K562 (cell line): ENCODE results near the gene CSTB. TPM values are rescaled to one million over a fixed set of nuclear protein-coding genes. Genes with fewer than 3 reads are reported as not detected.

Source experiments
- DPF2 ChIP-seq: fragments of 450-650 bp; IDR thresholded peaks from 2 replicates; pipeline ENCODE4 v1.6.1; 2016
- E2F3 ChIP-seq: fragments of 250-450 bp; sonication (Bioruptor Pico); IDR thresholded peaks from 2 replicates; pipeline ENCODE4 v1.4.0; 2020; ENCODE audit warnings: mild to moderate bottlenecking
- EP300 ChIP-seq: IDR thresholded peaks from 2 replicates; pipeline ENCODE4 v1.6.1; 2012; ENCODE audit warnings: low read length, improper control_type of control experiment
- ETV5 ChIP-seq: sonication (generic); formaldehyde crosslinking; IDR thresholded peaks from 2 replicates; pipeline ENCODE4 v1.4.0; 2020; ENCODE audit warnings: low read depth, mild to moderate bottlenecking, missing genetic modification reagents
- HDAC3 ChIP-seq: fragments of 450-650 bp; IDR thresholded peaks from 2 replicates; pipeline ENCODE4 v1.6.1; 2018; ENCODE audit warnings: borderline replicate concordance, mild to moderate bottlenecking, moderate library complexity; ENCODE audit not compliant: partially characterized antibody
- JUNB ChIP-seq: fragments of 450-650 bp; formaldehyde crosslinking; conservative IDR thresholded peaks from 2 replicates; pipeline ENCODE4 v1.4.0; 2020; ENCODE audit warnings: mild to moderate bottlenecking
- MIER1 ChIP-seq: fragments of 450-650 bp; IDR thresholded peaks from 2 replicates; pipeline ENCODE4 v1.6.1; 2016; ENCODE audit warnings: antibody characterized with exemption, mild to moderate bottlenecking, low read depth
- RBM17 ChIP-seq: fragments of 200-400 bp; formaldehyde crosslinking; IDR thresholded peaks from 2 replicates; pipeline ENCODE4 v1.6.1; 2017; ENCODE audit warnings: low read depth, mild to moderate bottlenecking, low read length, borderline replicate concordance
- RUNX1 ChIP-seq: sonication (generic); IDR thresholded peaks from 2 replicates; pipeline ENCODE4 v1.6.1; 2016; ENCODE audit warnings: antibody characterized with exemption, low read depth
- SUPT5H ChIP-seq: fragments of 450-650 bp; IDR thresholded peaks from 2 replicates; pipeline ENCODE4 v1.6.1; 2016
- TAF1 ChIP-seq: IDR thresholded peaks from 2 replicates; pipeline ENCODE4 v1.6.1; 2011; ENCODE audit warnings: mild to moderate bottlenecking, low read length, moderate library complexity; ENCODE audit not compliant: insufficient read depth, control insufficient read depth, severe bottlenecking; ENCODE audit errors: extremely low read depth
- ZNF124 ChIP-seq: sonication (generic); formaldehyde crosslinking; IDR thresholded peaks from 2 replicates; pipeline ENCODE4 v1.8.1; 2022; ENCODE audit warnings: missing genetic modification reagents
- polyA plus RNA-seq, 8 experiments: library from polyadenylated mRNA; depleted of rRNA in 4 of 8; stranded (reverse) in 5 of 8; unstranded in 3 of 8; fragments of >200 nt; fragmentation: Nextera tagmentation in 2 of 8; fragmentation: Illumina TruSeq in 1 of 8; extraction: Ambion mirVana in 2 of 8; extraction: Trizol in 1 of 8; gene quantifications; 2 replicates each; pipeline versions ENCODE4 v1.2.1 to v1.2.3, GENCODE V29; 2011 to 2014; ENCODE audit warnings: inconsistent platforms in 1 of 8, missing spikeins in 1 of 8
- total RNA-seq, 7 experiments: library from RNA; depleted of rRNA in 6 of 7; stranded (reverse); fragments of >200 nt in 6 of 7; fragmentation: Illumina TruSeq in 2 of 7; extraction: Trizol in 2 of 7; gene quantifications; 2 replicates each; pipeline versions ENCODE4 v1.2.1 to v1.2.3, GENCODE V29; 2011 to 2021; ENCODE audit warnings: low replicate concordance in 1 of 7
- TF ChIP-seq, protein P1 (sequence below): fragments of 450-650 bp; IDR thresholded peaks from 2 replicates; pipeline ENCODE4 v1.6.1; 2018; ENCODE audit not compliant: partially characterized antibody
- TF ChIP-seq, protein P2 (sequence below): fragments of 250-450 bp; sonication (Bioruptor Pico); IDR thresholded peaks from 2 replicates; pipeline ENCODE4 v1.5.0; 2020; ENCODE audit warnings: mild to moderate bottlenecking, borderline replicate concordance
- TF ChIP-seq, protein P3 (sequence below): fragments of 200-800 bp; sonication (Bioruptor generic); IDR thresholded peaks from 2 replicates; pipeline ENCODE4 v1.6.1; 2017; ENCODE audit warnings: missing genetic modification characterization, missing compliant biosample characterization
- TF ChIP-seq, protein P4 (sequence below), 2 experiments: IDR thresholded peaks in 1 of 2; conservative IDR thresholded peaks in 1 of 2; 2 replicates each; pipeline ENCODE4 v1.6.1; 2016; ENCODE audit warnings: low read depth in 2 of 2, mild to moderate bottlenecking in 1 of 2, missing compliant biosample characterization in 1 of 2, missing genetic modification characterization in 1 of 2, moderate library complexity in 1 of 2

The CSTB gene
- total and polyA plus RNA-seq, 9 of the 15 experiments (the other 6 are each of a cell fraction or from before 2014, with no cell fraction given) = 12.4 to 65.0 (median 31.7) TPM

DNA sequence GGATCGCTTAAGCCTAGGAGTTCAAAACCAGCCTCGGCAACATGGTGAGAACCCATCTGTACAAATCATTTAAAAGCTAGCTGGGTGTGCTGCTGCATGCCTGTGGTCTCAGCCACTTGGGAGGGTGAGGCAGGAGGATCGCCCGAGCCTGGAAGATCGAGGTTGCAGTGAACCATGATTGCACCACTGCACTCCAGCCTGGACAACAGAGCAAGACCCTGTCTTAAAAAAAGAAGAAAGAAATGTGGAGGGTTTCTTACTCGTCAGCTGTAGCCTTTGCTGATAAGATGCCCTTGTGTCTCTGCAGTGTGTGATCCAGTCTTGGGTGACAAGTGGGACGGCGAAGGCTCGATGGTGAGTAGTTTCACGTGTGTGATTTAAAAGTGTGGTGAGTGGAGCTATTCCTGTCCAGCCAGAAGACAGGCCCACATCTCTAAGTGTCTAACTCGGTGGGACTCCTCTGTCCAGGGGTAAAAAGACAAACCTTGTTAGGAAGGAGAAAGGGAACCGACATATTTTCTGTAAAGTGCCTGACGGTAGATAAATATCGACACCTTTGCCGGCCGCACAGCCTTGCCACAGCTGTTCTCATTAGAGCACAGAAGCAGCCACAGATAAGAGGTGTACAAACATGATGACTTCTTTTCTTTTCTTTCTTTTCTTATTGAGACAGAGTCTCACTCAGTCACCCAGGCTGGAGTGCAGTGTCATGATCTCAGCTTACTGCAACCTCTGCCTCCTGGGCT lies 30.2 kb downstream of the CSTB start (continued):
- TF ChIP-seq, protein P1, sequence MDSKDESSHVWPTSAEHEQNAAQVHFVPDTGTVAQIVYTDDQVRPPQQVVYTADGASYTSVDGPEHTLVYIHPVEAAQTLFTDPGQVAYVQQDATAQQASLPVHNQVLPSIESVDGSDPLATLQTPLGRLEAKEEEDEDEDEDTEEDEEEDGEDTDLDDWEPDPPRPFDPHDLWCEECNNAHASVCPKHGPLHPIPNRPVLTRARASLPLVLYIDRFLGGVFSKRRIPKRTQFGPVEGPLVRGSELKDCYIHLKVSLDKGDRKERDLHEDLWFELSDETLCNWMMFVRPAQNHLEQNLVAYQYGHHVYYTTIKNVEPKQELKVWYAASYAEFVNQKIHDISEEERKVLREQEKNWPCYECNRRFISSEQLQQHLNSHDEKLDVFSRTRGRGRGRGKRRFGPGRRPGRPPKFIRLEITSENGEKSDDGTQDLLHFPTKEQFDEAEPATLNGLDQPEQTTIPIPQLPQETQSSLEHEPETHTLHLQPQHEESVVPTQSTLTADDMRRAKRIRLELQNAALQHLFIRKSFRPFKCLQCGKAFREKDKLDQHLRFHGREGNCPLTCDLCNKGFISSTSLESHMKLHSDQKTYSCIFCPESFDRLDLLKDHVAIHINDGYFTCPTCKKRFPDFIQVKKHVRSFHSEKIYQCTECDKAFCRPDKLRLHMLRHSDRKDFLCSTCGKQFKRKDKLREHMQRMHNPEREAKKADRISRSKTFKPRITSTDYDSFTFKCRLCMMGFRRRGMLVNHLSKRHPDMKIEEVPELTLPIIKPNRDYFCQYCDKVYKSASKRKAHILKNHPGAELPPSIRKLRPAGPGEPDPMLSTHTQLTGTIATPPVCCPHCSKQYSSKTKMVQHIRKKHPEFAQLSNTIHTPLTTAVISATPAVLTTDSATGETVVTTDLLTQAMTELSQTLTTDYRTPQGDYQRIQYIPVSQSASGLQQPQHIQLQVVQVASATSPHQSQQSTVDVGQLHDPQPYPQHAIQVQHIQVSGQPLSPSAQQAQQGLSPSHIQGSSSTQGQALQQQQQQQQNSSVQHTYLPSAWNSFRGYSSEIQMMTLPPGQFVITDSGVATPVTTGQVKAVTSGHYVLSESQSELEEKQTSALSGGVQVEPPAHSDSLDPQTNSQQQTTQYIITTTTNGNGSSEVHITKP = no peak
- TF ChIP-seq, protein P2, sequence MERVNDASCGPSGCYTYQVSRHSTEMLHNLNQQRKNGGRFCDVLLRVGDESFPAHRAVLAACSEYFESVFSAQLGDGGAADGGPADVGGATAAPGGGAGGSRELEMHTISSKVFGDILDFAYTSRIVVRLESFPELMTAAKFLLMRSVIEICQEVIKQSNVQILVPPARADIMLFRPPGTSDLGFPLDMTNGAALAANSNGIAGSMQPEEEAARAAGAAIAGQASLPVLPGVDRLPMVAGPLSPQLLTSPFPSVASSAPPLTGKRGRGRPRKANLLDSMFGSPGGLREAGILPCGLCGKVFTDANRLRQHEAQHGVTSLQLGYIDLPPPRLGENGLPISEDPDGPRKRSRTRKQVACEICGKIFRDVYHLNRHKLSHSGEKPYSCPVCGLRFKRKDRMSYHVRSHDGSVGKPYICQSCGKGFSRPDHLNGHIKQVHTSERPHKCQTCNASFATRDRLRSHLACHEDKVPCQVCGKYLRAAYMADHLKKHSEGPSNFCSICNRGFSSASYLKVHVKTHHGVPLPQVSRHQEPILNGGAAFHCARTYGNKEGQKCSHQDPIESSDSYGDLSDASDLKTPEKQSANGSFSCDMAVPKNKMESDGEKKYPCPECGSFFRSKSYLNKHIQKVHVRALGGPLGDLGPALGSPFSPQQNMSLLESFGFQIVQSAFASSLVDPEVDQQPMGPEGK (CRISPR knock-in tag) = no peak
- peak; percentile 61 for TF ChIP-seq DPF2
- TF ChIP-seq SUPT5H = no peak
- TF ChIP-seq E2F3 (CRISPR knock-in tag) = no peak
- no peak for TF ChIP-seq ETV5 (CRISPR knock-in tag)
- TF ChIP-seq, protein P3, sequence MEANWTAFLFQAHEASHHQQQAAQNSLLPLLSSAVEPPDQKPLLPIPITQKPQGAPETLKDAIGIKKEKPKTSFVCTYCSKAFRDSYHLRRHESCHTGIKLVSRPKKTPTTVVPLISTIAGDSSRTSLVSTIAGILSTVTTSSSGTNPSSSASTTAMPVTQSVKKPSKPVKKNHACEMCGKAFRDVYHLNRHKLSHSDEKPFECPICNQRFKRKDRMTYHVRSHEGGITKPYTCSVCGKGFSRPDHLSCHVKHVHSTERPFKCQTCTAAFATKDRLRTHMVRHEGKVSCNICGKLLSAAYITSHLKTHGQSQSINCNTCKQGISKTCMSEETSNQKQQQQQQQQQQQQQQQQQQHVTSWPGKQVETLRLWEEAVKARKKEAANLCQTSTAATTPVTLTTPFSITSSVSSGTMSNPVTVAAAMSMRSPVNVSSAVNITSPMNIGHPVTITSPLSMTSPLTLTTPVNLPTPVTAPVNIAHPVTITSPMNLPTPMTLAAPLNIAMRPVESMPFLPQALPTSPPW = no peak
- no peak for TF ChIP-seq EP300
- TF ChIP-seq TAF1 = no peak
- no peak for TF ChIP-seq RBM17
- TF ChIP-seq ZNF124 (CRISPR knock-in tag) = no peak
- TF ChIP-seq, protein P4, sequence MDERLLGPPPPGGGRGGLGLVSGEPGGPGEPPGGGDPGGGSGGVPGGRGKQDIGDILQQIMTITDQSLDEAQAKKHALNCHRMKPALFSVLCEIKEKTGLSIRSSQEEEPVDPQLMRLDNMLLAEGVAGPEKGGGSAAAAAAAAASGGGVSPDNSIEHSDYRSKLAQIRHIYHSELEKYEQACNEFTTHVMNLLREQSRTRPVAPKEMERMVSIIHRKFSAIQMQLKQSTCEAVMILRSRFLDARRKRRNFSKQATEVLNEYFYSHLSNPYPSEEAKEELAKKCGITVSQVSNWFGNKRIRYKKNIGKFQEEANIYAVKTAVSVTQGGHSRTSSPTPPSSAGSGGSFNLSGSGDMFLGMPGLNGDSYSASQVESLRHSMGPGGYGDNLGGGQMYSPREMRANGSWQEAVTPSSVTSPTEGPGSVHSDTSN (CRISPR knock-in tag; IDR thresholded peaks at IDR 0.05; ENCODE audit: low read depth) = no peak
- TF ChIP-seq, protein P4 (tag; conservative IDR thresholded peaks at IDR 0.05; ENCODE audit: low read depth) = no peak
- no peak for TF ChIP-seq JUNB (CRISPR knock-in tag)
- TF ChIP-seq HDAC3 = no peak
- TF ChIP-seq MIER1 = no peak
- TF ChIP-seq RUNX1 = no peak
